Suppressor macrophage (primary cell): ENCODE measurements around the gene NINJ1.
A peak's percentile ranks its signal among the peaks of the same experiment; 100 is the strongest.

Source experiments
- DNase-seq, 4 experiments: peaks; one replicate each; pipeline ENCODE4 v3.0.0-alpha.2; 2020 to 2022

NINJ1 gene

DNA sequence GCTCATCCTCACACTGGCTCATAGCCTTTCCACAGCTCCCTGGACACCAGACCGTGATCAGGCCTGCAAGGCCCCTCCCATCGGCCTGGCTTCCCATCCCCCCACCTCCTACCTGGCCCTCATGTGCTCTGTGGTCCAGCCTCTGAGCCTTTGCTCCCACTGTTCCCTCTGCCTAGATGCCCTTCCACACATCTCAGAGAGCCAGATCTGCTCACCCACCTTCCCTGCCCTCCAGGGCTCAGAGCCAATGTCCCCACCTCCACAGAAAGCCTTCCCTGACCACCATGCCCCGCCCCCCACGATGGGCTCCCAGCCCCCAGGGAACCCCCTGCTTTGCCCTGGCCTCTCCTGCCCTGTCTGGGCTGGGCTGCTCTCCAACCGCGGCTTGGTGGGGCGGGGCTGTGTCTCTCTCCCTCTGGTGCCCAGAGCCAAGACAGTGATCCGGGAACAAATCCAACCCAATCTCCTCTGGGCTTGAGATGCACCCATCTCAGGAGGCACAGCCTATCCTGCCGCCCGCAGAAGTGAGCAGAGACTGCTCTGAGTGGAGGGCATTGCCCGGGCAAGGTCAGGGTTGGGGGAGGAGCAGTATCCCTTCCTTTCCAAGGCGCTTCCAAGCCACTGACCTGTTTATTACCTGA is 1.6 kb downstream of the NINJ1 start:
- peak in 3 of 4 experiments; percentile 33 to 54 (median 53) for DNase-seq

- DNase-seq: no peak
Observed at GRCh38 chr9:93131599-93132286, 2.3 kb downstream of the NINJ1 start.

DNA sequence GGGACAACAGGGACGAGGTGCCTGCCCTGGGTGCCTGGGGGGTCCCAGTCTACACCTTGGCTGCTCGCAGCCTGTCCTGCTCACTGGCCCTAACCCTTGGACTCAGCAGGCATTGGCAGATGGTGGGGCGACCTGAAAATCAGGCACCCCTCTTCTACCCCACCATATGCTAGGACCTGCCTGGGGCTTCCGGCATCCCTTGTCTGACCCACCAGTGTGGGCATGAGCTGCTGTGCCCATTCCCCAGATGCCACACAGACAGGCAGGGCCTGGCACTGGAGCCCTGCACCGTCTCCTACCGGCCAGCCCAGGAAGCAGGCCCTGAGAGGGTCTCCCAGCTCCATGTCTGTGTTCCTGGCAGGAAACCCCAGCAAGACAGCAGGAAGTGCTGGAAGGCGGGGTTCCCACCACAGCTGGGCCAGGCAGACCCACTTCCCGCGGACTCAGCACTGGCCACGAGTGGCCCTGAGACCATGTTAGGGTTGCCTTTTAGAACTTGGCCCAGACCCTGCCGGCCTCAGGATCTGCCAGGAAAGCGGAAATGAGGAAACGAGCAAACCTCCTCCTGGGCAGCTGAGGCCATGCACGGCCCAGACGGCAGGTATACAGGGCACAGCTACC is 3.1 kb downstream of the NINJ1 start:
- DNase-seq: peak; percentile 76 to 84 (median 82)

- peak in 1 of 4 experiments; percentile 26 for DNase-seq
Observed at GRCh38 chr9:93129691-93130500, 4.2 kb downstream of the NINJ1 start.

- DNase-seq: peak in 3 of 4 experiments; percentile 56 to 61 (median 60)
Observed at GRCh38 chr9:93129286-93129685, 4.8 kb downstream of the NINJ1 start.

DNA sequence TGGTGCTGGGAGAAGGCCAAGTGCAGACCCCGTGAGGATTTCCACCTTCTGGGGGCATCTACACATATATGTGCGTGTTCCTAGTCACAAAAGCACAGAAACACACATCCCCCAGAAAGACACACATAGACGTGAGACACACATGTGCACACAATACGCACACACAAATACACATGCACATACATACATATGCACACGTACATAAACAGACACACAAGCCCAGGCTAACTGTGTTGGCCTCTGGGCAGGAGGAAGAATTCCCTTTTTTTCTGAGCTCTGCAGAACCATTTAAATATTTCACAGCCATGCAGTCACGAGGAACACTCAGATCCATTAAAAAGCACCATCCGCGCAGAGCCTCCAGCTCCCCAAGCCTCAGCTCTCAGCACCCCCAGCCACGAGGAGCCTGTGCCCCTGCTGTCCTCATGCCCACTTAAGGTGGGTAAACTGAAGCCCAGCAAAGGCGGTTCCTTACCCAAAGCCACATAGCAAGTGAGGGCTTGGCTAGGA is 5.3 kb downstream of the NINJ1 start:
- DNase-seq: no peak

DNA sequence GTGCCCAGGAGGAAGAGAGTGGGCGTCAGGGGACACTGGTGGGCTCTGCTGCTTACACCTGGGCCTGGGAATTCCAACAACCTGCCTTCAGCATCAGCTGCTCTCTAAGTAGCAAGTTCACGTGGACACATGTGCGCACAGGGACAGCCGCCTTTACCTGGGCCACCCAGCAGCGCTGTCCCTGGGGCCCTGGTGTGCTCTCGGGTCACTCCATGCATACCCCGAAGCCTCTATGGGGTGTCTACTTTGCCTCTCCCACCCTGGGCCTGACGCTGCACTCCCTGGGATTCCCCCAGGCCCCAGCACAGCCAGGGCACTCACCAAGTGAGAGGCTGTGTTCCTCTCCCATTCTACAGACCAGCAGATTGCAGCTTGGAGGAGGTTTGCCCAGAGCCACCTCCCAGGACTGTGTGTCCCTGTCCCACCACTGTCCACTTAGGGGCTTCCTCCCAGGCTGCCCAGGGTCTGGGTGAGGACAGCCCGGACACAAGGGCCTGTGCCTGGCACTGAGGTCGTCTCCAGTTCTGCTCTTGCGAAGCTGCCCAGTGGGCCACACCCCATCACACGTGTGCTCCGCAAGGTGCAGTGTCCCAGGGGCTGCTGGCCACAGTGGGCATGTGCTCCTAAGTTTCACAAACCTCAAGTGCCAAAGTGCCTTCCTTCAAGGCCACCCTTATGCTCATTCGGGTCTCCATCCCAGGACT is 5.9 kb downstream of the NINJ1 start:
- no peak for DNase-seq

DNA sequence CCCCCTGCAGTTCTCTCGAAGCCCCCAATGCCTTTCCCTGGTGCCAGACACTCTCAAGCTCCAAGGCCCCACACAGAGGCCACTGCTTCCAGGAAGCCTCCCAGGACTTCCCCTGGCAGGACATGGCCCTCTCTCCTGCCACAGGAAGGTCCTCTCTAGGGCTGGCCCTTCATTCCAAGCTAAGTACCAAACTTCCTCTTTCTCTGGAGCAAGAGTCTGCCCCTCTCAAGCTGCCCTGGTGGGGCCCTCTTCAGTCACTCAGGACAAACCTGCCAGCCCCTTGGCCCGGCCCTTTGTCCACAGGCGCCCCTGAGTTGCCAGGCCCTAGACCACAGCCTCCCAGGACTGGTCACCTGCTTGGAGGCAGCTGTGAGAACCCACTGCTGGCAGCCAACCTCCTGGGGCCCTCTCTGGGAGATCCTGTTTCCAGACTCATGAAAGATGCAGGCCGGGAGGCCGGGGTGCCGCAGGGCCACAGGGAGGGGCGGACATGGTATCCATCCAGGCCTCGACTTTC is 6.6 kb downstream of the NINJ1 start:
- DNase-seq: peak; percentile 59 to 77 (median 77)

DNA sequence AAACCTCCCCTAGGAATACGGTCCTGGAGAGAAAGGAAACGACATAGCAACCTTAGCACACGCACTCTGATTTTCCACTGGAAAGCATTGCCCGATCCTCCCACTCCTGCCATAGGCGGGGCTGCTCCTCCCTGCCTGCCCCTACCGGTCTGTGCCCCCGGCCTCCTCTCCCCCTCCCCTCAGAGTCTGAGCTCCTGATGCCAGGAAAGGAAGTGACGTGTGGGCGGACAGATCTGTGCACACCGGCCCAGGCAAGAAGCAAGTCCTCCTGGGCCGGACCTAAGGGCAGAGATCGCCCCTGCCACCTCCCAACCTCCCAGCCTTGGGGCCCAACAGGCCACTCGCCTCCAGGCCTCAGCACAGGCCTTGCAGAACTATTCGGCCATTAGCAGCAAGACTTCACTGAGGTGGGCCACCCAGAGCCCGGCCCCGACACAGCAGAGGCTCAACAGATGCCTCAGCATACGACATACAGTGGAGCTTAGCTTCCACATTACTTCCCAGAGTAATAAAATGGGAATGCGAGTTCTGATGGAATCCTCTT is 7.2 kb downstream of the NINJ1 start:
- DNase-seq: peak in 2 of 4 experiments; percentile 37 to 51

DNA sequence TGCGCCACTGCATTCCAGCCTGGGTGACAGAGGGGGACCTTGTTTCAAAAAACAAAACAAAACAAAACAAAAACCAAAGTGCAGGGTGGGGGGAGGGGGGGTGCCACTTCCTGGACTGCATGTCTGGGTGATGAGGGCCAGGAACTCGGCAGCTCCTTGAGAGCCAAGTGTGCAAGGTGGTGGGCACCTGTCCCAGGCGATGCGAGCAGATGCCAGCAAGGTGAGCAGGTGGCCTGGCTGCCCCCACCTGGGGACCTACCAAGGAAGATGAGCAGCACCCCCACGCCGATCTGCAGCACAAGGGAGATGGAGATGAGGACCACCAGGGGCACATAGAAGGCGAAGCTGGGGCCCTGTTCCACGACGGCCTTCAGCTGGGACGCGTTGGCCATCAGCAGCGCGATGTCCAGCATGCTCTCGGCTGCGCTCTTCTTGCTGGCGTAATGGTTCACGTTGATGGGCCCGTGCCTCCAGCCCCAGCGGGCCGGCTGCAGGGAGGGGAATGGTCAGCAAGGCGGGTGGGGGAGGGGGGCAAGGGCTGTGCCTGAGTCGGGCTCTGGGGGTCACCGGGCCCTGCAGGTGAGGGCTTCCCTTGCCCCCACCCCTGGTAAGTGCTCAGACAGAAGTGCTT is 7.8 kb downstream of the NINJ1 start:
- no peak for DNase-seq

- no peak for DNase-seq
Observed at GRCh38 chr9:93125331-93125894, 8.6 kb downstream of the NINJ1 start.

- no peak for DNase-seq
Observed at GRCh38 chr9:93124793-93125192, 9.3 kb downstream of the NINJ1 start.

GRCh38 chr9:93123561-93124283 is 10.3 kb downstream of the NINJ1 start:
- peak in 2 of 4 experiments; percentile 4 for DNase-seq

DNA sequence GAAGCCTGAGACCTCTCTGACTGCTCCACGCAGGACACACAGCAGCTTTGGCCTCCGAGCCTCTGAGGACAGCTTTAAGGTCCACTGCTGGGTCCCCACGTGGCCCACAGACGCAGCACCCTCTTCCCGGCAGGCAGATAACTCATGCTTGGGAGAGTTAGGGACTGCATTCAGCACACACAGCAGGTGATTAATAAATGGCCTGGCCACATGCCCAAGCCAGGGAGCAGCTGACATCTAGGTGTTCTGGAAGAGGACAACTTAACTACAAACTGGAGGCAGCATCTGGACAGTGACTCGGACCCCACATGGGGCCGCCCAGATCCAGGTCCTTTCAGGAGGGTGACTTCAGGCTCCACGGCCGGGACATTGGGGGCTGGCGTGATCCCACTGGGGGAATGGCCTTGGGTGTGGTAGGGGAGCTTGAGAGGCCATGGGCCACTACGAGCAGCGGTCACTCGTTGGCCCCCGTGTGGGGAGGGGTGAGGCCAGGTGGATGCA is 11.3 kb downstream of the NINJ1 start:
- peak in 1 of 4 experiments; percentile 6 for DNase-seq

DNA sequence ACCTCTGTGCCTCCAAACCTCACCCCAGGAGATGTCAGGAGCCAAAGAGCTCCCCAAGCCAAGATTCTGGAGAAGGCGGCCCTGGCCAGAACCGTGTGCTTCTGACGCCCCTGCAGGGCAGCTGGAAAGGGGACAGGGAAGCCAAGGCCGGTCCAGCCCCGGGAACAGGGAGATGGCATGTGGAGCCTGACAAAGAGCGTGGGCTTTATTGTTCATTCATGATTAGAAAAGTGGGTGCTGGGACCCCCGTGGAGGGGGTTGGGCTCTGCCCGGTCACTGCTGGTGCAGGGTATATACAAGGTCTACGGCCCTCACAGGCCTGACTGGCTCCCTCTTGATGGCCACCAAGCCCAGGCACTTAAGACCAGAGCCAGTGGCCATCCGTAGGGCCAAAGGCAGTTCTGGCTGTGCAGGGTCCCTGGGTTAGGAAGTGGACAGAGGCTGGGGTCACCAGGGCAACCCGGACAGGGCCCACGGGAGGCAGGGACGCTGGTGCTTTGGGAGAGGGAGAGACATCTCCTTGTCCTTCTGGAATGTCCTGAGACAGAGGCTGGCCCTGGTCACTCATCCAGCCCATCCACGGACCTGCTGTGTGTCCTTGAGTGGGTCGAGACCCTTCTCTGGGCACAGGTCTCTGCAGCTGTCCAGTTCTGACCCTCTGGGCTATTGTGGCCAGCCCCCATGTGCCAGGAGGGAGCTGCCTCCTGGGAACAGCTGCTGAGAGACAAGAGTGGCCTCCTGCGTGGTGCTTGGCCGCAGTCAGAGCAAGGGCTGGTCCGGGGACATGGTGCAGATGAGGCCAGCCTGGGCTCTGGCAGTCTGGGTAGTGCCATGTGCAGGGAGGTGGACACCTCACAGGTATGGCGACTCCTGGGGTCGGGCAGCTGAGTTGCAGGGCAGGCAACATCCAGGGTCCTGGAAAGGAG is 12.5 kb downstream of the NINJ1 start:
- DNase-seq: peak in 1 of 4 experiments; percentile 28

GRCh38 chr9:93120846-93121315 is 13.2 kb downstream of the NINJ1 start:
- DNase-seq: peak in 2 of 4 experiments; percentile 9 to 19

DNA sequence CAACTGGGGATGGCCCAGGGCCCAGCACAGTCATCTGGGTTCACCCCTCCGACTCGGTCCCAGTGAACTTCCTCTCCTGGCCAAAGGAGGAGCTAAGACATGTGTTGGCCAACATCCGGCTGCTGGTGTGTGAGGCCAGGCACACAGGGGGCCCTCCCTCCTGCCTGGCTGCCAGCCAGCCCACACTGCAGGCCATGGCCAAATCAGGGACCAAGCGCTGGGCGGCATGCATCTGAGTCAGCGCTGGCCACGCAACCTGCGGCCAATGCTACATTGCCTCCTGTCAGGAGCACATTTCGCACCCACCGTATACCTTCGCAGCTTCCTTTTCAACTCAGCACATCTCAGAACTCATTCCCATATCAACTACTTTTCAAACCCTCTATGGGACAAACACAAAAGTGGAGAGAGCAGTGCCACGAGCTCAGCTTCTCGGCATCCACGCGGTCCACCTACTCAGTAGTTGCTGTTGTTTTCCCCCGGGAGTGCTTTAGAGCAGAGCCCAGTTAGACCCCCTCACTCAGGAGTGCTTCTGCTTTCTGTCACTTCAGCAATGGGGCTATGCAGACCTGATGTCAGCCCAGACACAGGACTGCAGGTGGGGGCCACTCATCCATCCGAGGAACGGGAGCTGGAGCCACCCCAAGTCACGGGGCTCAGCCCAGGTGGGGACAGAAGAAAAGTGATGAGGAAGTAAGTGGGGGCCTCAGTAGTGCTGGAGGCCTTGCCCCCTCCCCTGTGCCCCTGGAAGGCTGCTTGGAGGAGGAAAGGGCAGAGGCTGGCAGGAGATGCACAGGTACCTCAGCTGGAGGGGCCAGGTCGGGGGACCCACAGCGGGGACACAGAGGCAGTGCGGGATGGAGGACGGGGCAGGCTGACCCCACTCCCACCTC is 13.9 kb downstream of the NINJ1 start:
- DNase-seq: peak; percentile 97 to 99 (median 98)

DNA sequence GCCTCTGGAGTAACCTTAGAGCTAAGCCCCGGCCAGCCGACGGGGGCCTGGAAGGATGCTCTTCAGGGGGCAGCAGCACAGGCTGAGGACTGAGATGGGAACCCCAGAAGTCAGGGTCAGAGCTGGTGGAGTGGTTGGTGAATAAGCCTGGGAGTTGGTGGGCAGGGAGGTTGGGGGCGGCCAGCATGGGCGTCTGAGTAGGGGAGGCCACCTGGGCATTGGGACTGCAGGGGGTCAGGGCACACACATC is 14.4 kb downstream of the NINJ1 start:
- no peak for DNase-seq
